HG02943 (cell line): Measurements from ENCODE around the gene PTGES3L.
"Not testable (repeated sequence)": the region's sequence is repeated elsewhere in the genome, so short reads cannot be mapped to it uniquely, and the experiment has no call there.

Experiments
- ATAC-seq: cut with Tn5 transposase; IDR thresholded peaks from one replicate; pipeline ENCODE4 v1.9.1; 2021; ENCODE audit warnings: mild to moderate bottlenecking, low read depth, moderate library complexity; ENCODE audit not compliant: unreplicated experiment

PTGES3L gene

GRCh38 chr17:42923472-42923871 is 56.4 kb downstream of the PTGES3L start:
- ATAC-seq: not testable (repeated sequence)

- no peak for ATAC-seq
Observed at GRCh38 chr17:42922294-42922693, 57.6 kb downstream of the PTGES3L start.

GRCh38 chr17:42920922-42921321 is 59.0 kb downstream of the PTGES3L start:
- no peak for ATAC-seq

GRCh38 chr17:42920106-42920900 is 59.6 kb downstream of the PTGES3L start:
- ATAC-seq: no peak

- ATAC-seq: not testable (repeated sequence)
Observed at GRCh38 chr17:42919522-42920077, 60.3 kb downstream of the PTGES3L start.

- ATAC-seq: no peak
Observed at GRCh38 chr17:42918902-42919521, 60.9 kb downstream of the PTGES3L start.
